Measurements from ENCODE around the gene CCT3. TPM values are rescaled to one million over a fixed set of nuclear protein-coding genes. Genes with fewer than 3 reads are reported as not detected.

The CCT3 gene
- total and polyA plus RNA-seq, 4 donors = 71.6 to 165 (median 139) TPM

GRCh38 chr1:156379420-156380165 lies 41.5 kb upstream of the CCT3 start:
- no peaks in the 10 kb centered on the region for H3K4me1 ChIP-seq (ENCODE audit: control insufficient read depth in 5 of 5, insufficient read depth in 5 of 5, low read length in 5 of 5)
- no peak for TF ChIP-seq CTCF (IDR thresholded peaks at IDR 0.05; ENCODE audit: control extremely low read depth, extremely low read depth)
- no peaks in the 10 kb centered on the region for H3K27me3 ChIP-seq (ENCODE audit: control insufficient read depth in 3 of 3, insufficient read depth in 3 of 3, low read length in 2 of 3)
- no peaks in the 10 kb centered on the region for H3K9me3 ChIP-seq (ENCODE audit: control insufficient read depth in 4 of 4, insufficient read depth in 3 of 4, low read length in 3 of 4)
- ATAC-seq (ENCODE audit: insufficient read depth, low FRiP score) (no peak), DNase-seq (no peak)
- H3K27ac ChIP-seq (ENCODE audit: low read depth in 1 of 2, low read length in 1 of 2) = no peak overlapping the region
- no peaks in the 10 kb centered on the region for H3K36me3 ChIP-seq (ENCODE audit: control insufficient read depth in 4 of 4, insufficient read depth in 4 of 4, low read length in 4 of 4)
- H3K4me3 ChIP-seq = no peak overlapping the region
- no peak overlapping the region for H3K9ac ChIP-seq (ENCODE audit: insufficient read depth in 1 of 2, low read length in 2 of 2)
- WGBS, 2 donors = 45 to 53% methylated on average over 3 of the region's 3 CpGs

GRCh38 chr1:156378557-156378956 lies 40.5 kb upstream of the CCT3 start:
- no peaks in the 10 kb centered on the region for H3K4me1 ChIP-seq (ENCODE audit: control insufficient read depth in 5 of 5, insufficient read depth in 5 of 5, low read length in 5 of 5)
- no peaks in the 10 kb centered on the region for H3K9me3 ChIP-seq (ENCODE audit: control insufficient read depth in 4 of 4, insufficient read depth in 3 of 4, low read length in 3 of 4)
- H3K27ac ChIP-seq (ENCODE audit: low read depth in 1 of 2, low read length in 1 of 2) = no peak overlapping the region
- DNase-seq (no peak), ATAC-seq (ENCODE audit: insufficient read depth, low FRiP score) (no peak)
- no peaks in the 10 kb centered on the region for H3K36me3 ChIP-seq (ENCODE audit: control insufficient read depth in 4 of 4, insufficient read depth in 4 of 4, low read length in 4 of 4)
- H3K27me3 ChIP-seq (ENCODE audit: control insufficient read depth in 3 of 3, insufficient read depth in 3 of 3, low read length in 2 of 3) = no peaks in the 10 kb centered on the region
- no peak for TF ChIP-seq CTCF (IDR thresholded peaks at IDR 0.05; ENCODE audit: control extremely low read depth, extremely low read depth)
- no peak overlapping the region for H3K4me3 ChIP-seq
- no peak overlapping the region for H3K9ac ChIP-seq (ENCODE audit: insufficient read depth in 1 of 2, low read length in 2 of 2)
- WGBS, 2 donors = 85 to 90% methylated on average over 6 of the region's 6 CpGs

- no peak for TF ChIP-seq CTCF (IDR thresholded peaks at IDR 0.05; ENCODE audit: control extremely low read depth, extremely low read depth)
- DNase-seq = no peak
Measured at GRCh38 chr1:156376958-156377919, 39.1 kb upstream of the CCT3 start.

More at GRCh38 chr1:156376958-156377919, 39.1 kb upstream of the CCT3 start:
- ATAC-seq (ENCODE audit: insufficient read depth, low FRiP score) = no peak
- Histone ChIP-seq H3K9me3 (ENCODE audit: control insufficient read depth in 4 of 4, insufficient read depth in 3 of 4, low read length in 3 of 4) (no peaks in the 10 kb centered on the region), H3K27me3 (ENCODE audit: control insufficient read depth in 3 of 3, insufficient read depth in 3 of 3, low read length in 2 of 3) (no peaks in the 10 kb centered on the region), H3K27ac (ENCODE audit: low read depth in 1 of 2, low read length in 1 of 2) (no peak overlapping the region), H3K4me1 (ENCODE audit: control insufficient read depth in 5 of 5, insufficient read depth in 5 of 5, low read length in 5 of 5) (no peaks in the 10 kb centered on the region), H3K36me3 (ENCODE audit: control insufficient read depth in 4 of 4, insufficient read depth in 4 of 4, low read length in 4 of 4) (no peaks in the 10 kb centered on the region), H3K4me3 (no peak overlapping the region), H3K9ac (ENCODE audit: insufficient read depth in 1 of 2, low read length in 2 of 2) (no peak overlapping the region)
- WGBS, 2 donors = 73% methylated on average over 19 to 20 of the region's 20 CpGs
